GM12892 (cell line): ENCODE data around the gene AKAP13.

Experiments
- DNase-seq: peaks from one replicate; pipeline ENCODE4 v3.0.0; 2011; ENCODE audit not compliant: insufficient read length
- FAIRE-seq: peaks from 2 replicates; lab custom pipeline; 2011; peaks lifted over from hg19 to GRCh38; lab: Jason Lieb, UNC
- POLR2A ChIP-seq: IDR thresholded peaks from 2 replicates; pipeline ENCODE4 v1.6.1; 2011; ENCODE audit warnings: low read depth, low read length, control low read depth
- POLR2AphosphoS5 ChIP-seq: IDR thresholded peaks from 2 replicates; pipeline ENCODE4 v1.6.1; 2011; ENCODE audit warnings: low read depth, low read length, control low read depth
- TAF1 ChIP-seq: IDR thresholded peaks from 2 replicates; pipeline ENCODE4 v1.6.1; 2011; ENCODE audit warnings: low read depth, mild to moderate bottlenecking, control low read depth, low read length, borderline replicate concordance

Gene AKAP13

GRCh38 chr15:85536341-85536740 lies 155.9 kb downstream of the AKAP13 start:
- no peak for FAIRE-seq
- no peak for DNase-seq
- TF ChIP-seq POLR2A (no peak), POLR2AphosphoS5 (no peak)

GRCh38 chr15:85539491-85539890 lies 159.1 kb downstream of the AKAP13 start:
- no peak for FAIRE-seq
- no peak for DNase-seq

GRCh38 chr15:85540085-85540797 lies 159.8 kb downstream of the AKAP13 start:
- no peak for TF ChIP-seq POLR2AphosphoS5
- no peak for TF ChIP-seq POLR2A
- no peak for TF ChIP-seq TAF1
- DNase-seq = no peak
- FAIRE-seq = no peak

More at GRCh38 chr15:85539491-85539890, 159.1 kb downstream of the AKAP13 start:
- TF ChIP-seq TAF1 = no peak
- TF ChIP-seq POLR2AphosphoS5 = no peak
- TF ChIP-seq POLR2A = no peak

GRCh38 chr15:85541744-85542143 lies 161.3 kb downstream of the AKAP13 start:
- no peak for TF ChIP-seq TAF1
- TF ChIP-seq POLR2A = no peak
- no peak for TF ChIP-seq POLR2AphosphoS5
- DNase-seq (no peak), FAIRE-seq (peak; percentile 46)

- FAIRE-seq = peak; percentile 40
- no peak for DNase-seq
- TF ChIP-seq POLR2AphosphoS5 (no peak), POLR2A (no peak), TAF1 (no peak)
Measured at GRCh38 chr15:85542488-85542887, 162.1 kb downstream of the AKAP13 start.

GRCh38 chr15:85542895-85543331 lies 162.5 kb downstream of the AKAP13 start:
- no peak for TF ChIP-seq POLR2A
- TF ChIP-seq POLR2AphosphoS5 = no peak
- TF ChIP-seq TAF1 = no peak
- FAIRE-seq = peak; percentile 76
- DNase-seq = no peak

GRCh38 chr15:85543741-85544155 lies 163.3 kb downstream of the AKAP13 start:
- TF ChIP-seq TAF1 = no peak
- TF ChIP-seq POLR2A = no peak
- TF ChIP-seq POLR2AphosphoS5 = no peak
- DNase-seq (no peak), FAIRE-seq (no peak)

- FAIRE-seq (no peak), DNase-seq (no peak)
Measured at GRCh38 chr15:85545185-85545584, 164.8 kb downstream of the AKAP13 start.

GRCh38 chr15:85545752-85546151 lies 165.3 kb downstream of the AKAP13 start:
- no peak for TF ChIP-seq POLR2A
- TF ChIP-seq POLR2AphosphoS5 = no peak
- TF ChIP-seq TAF1 = no peak
- DNase-seq (no peak), FAIRE-seq (no peak)

More at GRCh38 chr15:85545185-85545584, 164.8 kb downstream of the AKAP13 start:
- no peak for TF ChIP-seq POLR2AphosphoS5
- no peak for TF ChIP-seq TAF1
- TF ChIP-seq POLR2A = no peak

GRCh38 chr15:85547386-85547785 lies 167.0 kb downstream of the AKAP13 start:
- FAIRE-seq (no peak), DNase-seq (no peak)
- TF ChIP-seq POLR2A (no peak), POLR2AphosphoS5 (no peak), TAF1 (no peak)

- peak; percentile 33 for FAIRE-seq
- no peak for DNase-seq
- TF ChIP-seq POLR2A (no peak), POLR2AphosphoS5 (no peak), TAF1 (no peak)
Measured at GRCh38 chr15:85550283-85550682, 169.9 kb downstream of the AKAP13 start.

GRCh38 chr15:85551221-85551832 lies 170.9 kb downstream of the AKAP13 start:
- TF ChIP-seq POLR2A (no peak), POLR2AphosphoS5 (no peak), TAF1 (no peak)
- FAIRE-seq (no peak), DNase-seq (no peak)
